K562 (cell line): ENCODE measurements around the gene ACOX1. TPM values are rescaled to one million over a fixed set of nuclear protein-coding genes. Genes with fewer than 3 reads are reported as not detected.

Experiments used
- BRD4 ChIP-seq: fragments of 200-600 bp; sonication (generic); IDR thresholded peaks from 2 replicates; pipeline ENCODE4 v1.6.1; 2017; ENCODE audit warnings: inconsistent platforms
- ETV6 ChIP-seq, 3 experiments: fragments of 150-350 bp in 1 of 3; sonication (generic) in 1 of 3; formaldehyde crosslinking in 1 of 3; IDR thresholded peaks; 2 replicates each; pipeline versions ENCODE4 v1.6.1 to v1.8.0; 2014 to 2022; ENCODE audit warnings: borderline replicate concordance in 2 of 3, low read depth in 2 of 3, antibody characterized with exemption in 1 of 3, low read length in 1 of 3, mild to moderate bottlenecking in 1 of 3, missing genetic modification reagents in 1 of 3
- GTF2F1 ChIP-seq: IDR thresholded peaks from 2 replicates; pipeline ENCODE4 v1.6.1; 2011; ENCODE audit warnings: low read depth, low read length, improper control_type of control experiment
- HDAC3 ChIP-seq: fragments of 450-650 bp; IDR thresholded peaks from 2 replicates; pipeline ENCODE4 v1.6.1; 2018; ENCODE audit warnings: borderline replicate concordance, mild to moderate bottlenecking, moderate library complexity; ENCODE audit not compliant: partially characterized antibody
- JUND ChIP-seq, 2 experiments: IDR thresholded peaks; 2 replicates in 1 of 2; 3 replicates in 1 of 2; pipeline ENCODE4 v1.6.1; 2011; ENCODE audit warnings: borderline replicate concordance in 2 of 2, low read depth in 2 of 2, low read length in 2 of 2, improper control_type of control experiment in 1 of 2, missing biosample characterization in 1 of 2, missing genetic modification characterization in 1 of 2, missing genetic modification reagents in 1 of 2
- MTA3 ChIP-seq: fragments of 450-650 bp; formaldehyde crosslinking; IDR thresholded peaks from 2 replicates; pipeline ENCODE4 v1.6.1; 2017; ENCODE audit warnings: mild to moderate bottlenecking, borderline replicate concordance
- RBM14 ChIP-seq: fragments of 200-400 bp; formaldehyde crosslinking; IDR thresholded peaks from 2 replicates; pipeline ENCODE4 v1.6.1; 2018; ENCODE audit warnings: low read depth, mild to moderate bottlenecking, low read length, moderate library complexity, borderline replicate concordance; ENCODE audit not compliant: insufficient read depth
- SAFB ChIP-seq: fragments of 200-400 bp; formaldehyde crosslinking; IDR thresholded peaks from 2 replicates; pipeline ENCODE4 v1.6.1; 2017; ENCODE audit warnings: low read depth, low read length, borderline replicate concordance
- SETDB1 ChIP-seq: IDR thresholded peaks from one replicate; pipeline ENCODE4 v1.6.1; 2012; ENCODE audit warnings: low read length, control low read depth, inconsistent platforms
- XRCC3 ChIP-seq: fragments of 450-650 bp; IDR thresholded peaks from 2 replicates; pipeline ENCODE4 v1.6.1; 2017; ENCODE audit warnings: mild to moderate bottlenecking, moderate library complexity
- ZBTB17 ChIP-seq: fragments of 450-650 bp; formaldehyde crosslinking; IDR thresholded peaks from 2 replicates; pipeline ENCODE4 v1.4.0; 2020; ENCODE audit warnings: mild to moderate bottlenecking
- ZKSCAN1 ChIP-seq: fragments of 150-350 bp; IDR thresholded peaks from 2 replicates; pipeline ENCODE4 v1.6.1; 2016; ENCODE audit warnings: low read depth, low read length
- ZNF740 ChIP-seq, 3 experiments: fragments of 200-800 bp in 1 of 3; sonication (Bioruptor generic) in 1 of 3; sonication (generic) in 1 of 3; formaldehyde crosslinking in 1 of 3; IDR thresholded peaks; 2 replicates each; pipeline versions ENCODE4 v1.6.1 to v1.8.0; 2016 to 2022; ENCODE audit warnings: mild to moderate bottlenecking in 2 of 3, missing compliant biosample characterization in 2 of 3, missing genetic modification characterization in 2 of 3, missing genetic modification reagents in 1 of 3
- polyA plus RNA-seq, 8 experiments: library from polyadenylated mRNA; depleted of rRNA in 4 of 8; stranded (reverse) in 5 of 8; unstranded in 3 of 8; fragments of >200 nt; fragmentation: Nextera tagmentation in 2 of 8; fragmentation: Illumina TruSeq in 1 of 8; extraction: Ambion mirVana in 2 of 8; extraction: Trizol in 1 of 8; gene quantifications; 2 replicates each; pipeline versions ENCODE4 v1.2.1 to v1.2.3, GENCODE V29; 2011 to 2014; ENCODE audit warnings: inconsistent platforms in 1 of 8, missing spikeins in 1 of 8
- total RNA-seq, 7 experiments: library from RNA; depleted of rRNA in 6 of 7; stranded (reverse); fragments of >200 nt in 6 of 7; fragmentation: Illumina TruSeq in 2 of 7; extraction: Trizol in 2 of 7; gene quantifications; 2 replicates each; pipeline versions ENCODE4 v1.2.1 to v1.2.3, GENCODE V29; 2011 to 2021; ENCODE audit warnings: low replicate concordance in 1 of 7
- TF ChIP-seq, protein P1 (sequence below): fragments of 450-650 bp; IDR thresholded peaks from 2 replicates; pipeline ENCODE4 v1.6.1; 2016; ENCODE audit warnings: borderline replicate concordance

ACOX1 gene
- total and polyA plus RNA-seq, 9 of the 15 experiments (the other 6 are each of a cell fraction or from before 2014, with no cell fraction given): 7.8 to 24.1 (median 14.5) TPM

DNA sequence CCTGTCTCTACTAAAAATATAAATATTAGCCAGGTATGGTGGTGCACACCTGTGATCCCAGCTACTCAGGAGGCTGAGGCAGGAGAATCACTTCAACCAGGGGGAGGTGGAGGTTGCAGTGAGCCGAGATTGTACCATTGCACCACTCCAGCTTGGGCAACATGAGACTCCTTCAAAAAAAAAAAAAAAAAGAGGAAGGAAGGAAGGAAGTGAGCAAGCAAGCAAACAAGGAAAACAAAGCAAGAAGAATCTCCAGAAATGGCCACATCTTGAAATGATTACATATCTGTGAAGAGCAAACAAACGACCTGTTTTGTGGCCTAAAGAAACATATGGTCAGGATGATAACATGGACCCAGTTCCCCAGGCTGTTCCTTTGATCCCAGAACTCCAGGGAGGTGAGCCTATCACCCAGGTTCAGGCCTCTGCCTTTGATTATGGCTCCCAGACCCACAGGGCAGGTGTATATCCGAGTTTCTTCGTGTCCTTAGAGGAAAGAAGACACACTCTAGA lies 8.9 kb downstream of the ACOX1 start (continued):
- TF ChIP-seq JUND (IDR thresholded peaks at IDR 0.05; ENCODE audit: borderline replicate concordance, low read depth, low read length) (peak; percentile 74), JUND (tag; IDR thresholded peaks at IDR 0.05; ENCODE audit: borderline replicate concordance, low read depth, low read length) (peak; percentile 68; the same call in 1 of the 3 replicates), BRD4 (no peak), RBM14 (no peak), ETV6 (IDR thresholded peaks at IDR 0.05; ENCODE audit: borderline replicate concordance in 1 of 2, low read depth in 2 of 2, low read length in 1 of 2) (peak; percentile 94 to 98), ETV6 (CRISPR knock-in tag; IDR thresholded peaks at IDR 0.05; ENCODE audit: borderline replicate concordance) (no peak), SAFB (no peak), MTA3 (peak; percentile 71; the same call in 1 of the 2 replicates), SETDB1 (no peak), ZBTB17 (CRISPR knock-in tag) (0 out of 2 replicates have a peak, but pooled peaks have one; percentile 26), GTF2F1 (no peak), XRCC3 (no peak), ZKSCAN1 (no peak), HDAC3 (peak; percentile 83), ZNF740 (CRISPR knock-in tag; IDR thresholded peaks at IDR 0.05) (no peak), ZNF740 (tag; IDR thresholded peaks at IDR 0.05) (no peak)
- TF ChIP-seq, protein P1, sequence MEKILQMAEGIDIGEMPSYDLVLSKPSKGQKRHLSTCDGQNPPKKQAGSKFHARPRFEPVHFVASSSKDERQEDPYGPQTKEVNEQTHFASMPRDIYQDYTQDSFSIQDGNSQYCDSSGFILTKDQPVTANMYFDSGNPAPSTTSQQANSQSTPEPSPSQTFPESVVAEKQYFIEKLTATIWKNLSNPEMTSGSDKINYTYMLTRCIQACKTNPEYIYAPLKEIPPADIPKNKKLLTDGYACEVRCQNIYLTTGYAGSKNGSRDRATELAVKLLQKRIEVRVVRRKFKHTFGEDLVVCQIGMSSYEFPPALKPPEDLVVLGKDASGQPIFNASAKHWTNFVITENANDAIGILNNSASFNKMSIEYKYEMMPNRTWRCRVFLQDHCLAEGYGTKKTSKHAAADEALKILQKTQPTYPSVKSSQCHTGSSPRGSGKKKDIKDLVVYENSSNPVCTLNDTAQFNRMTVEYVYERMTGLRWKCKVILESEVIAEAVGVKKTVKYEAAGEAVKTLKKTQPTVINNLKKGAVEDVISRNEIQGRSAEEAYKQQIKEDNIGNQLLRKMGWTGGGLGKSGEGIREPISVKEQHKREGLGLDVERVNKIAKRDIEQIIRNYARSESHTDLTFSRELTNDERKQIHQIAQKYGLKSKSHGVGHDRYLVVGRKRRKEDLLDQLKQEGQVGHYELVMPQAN: no peak; the same call in 1 of the 2 replicates
